Small intestine (tissue), 7 donors: ENCODE measurements around the gene RPS15. TPM values are rescaled to one million over a fixed set of nuclear protein-coding genes. Genes with fewer than 3 reads are reported as not detected.

Source experiments
- DNase-seq, 2 donors: peaks; one replicate each; pipeline versions ENCODE4 v3.0.0 to v3.0.0-alpha.2; 2013
- FAIRE-seq: peaks from 2 replicates; lab custom pipeline; 2012; peaks lifted over from hg19 to GRCh38; lab: Jason Lieb, UNC
- H3K27ac ChIP-seq, 3 donors: one replicate each; pipeline ENCODE4 v1.5.1; 2013; ENCODE audit warnings: low read length in 2 of 3, mild to moderate bottlenecking in 2 of 3, control low read depth in 1 of 3, inconsistent platforms in 1 of 3, low read depth in 1 of 3, moderate library complexity in 1 of 3
- H3K27me3 ChIP-seq, 3 donors: one replicate each; pipeline ENCODE4 v1.6.1; 2013; ENCODE audit warnings: low read length in 3 of 3, inconsistent platforms in 1 of 3; ENCODE audit not compliant: control insufficient read depth in 3 of 3, insufficient read depth in 3 of 3
- H3K36me3 ChIP-seq, 3 donors: one replicate each; pipeline ENCODE4 v1.6.1; 2013; ENCODE audit warnings: low read length in 3 of 3, inconsistent platforms in 1 of 3, low read depth in 1 of 3, mild to moderate bottlenecking in 1 of 3, moderate library complexity in 1 of 3; ENCODE audit not compliant: control insufficient read depth in 3 of 3, insufficient read depth in 2 of 3
- H3K4me1 ChIP-seq, 3 donors: one replicate each; pipeline ENCODE4 v1.6.1; 2013; ENCODE audit warnings: low read length in 2 of 3, inconsistent platforms in 1 of 3, low read depth in 1 of 3, mild to moderate bottlenecking in 1 of 3, moderate library complexity in 1 of 3; ENCODE audit not compliant: control insufficient read depth in 3 of 3, insufficient read depth in 2 of 3
- H3K4me3 ChIP-seq, 3 donors: one replicate each; pipeline ENCODE4 v1.5.1; 2013; ENCODE audit warnings: low read length in 3 of 3, control low read depth in 1 of 3, inconsistent platforms in 1 of 3, low read depth in 1 of 3, mild to moderate bottlenecking in 1 of 3, moderate library complexity in 1 of 3
- H3K9me3 ChIP-seq, 2 donors: one replicate each; pipeline ENCODE4 v1.6.1; 2013; ENCODE audit warnings: low read depth in 1 of 2, low read length in 1 of 2; ENCODE audit not compliant: control insufficient read depth in 2 of 2, insufficient read depth in 1 of 2
- WGBS, 3 donors: extraction: QIAGEN DNeasy Blood & Tissue Kit; methylation state at CpG; one replicate each; pipeline ENCODE4 v1.1.7; 2013; 5-methylcytosine and 5-hydroxymethylcytosine counted together
- polyA plus RNA-seq, 4 donors: library from polyadenylated mRNA; stranded (reverse) in 3 of 4; unstranded in 1 of 4; fragments of 200-250 nt in 3 of 4; fragments of 120-200 nt in 1 of 4; gene quantifications; one replicate each; pipeline versions ENCODE4 v1.2.1 to v1.2.3, GENCODE V29; 2013
- donor health status: healthy with polysubstance abuse.
- donor health status: control.
- donor health status: control.
- donor health status: Bipolar disorder and iron deficiency.
- donor health status: healthy.

RPS15 gene
- polyA plus RNA-seq, 4 donors = 1,394 to 3,547 (median 2,919) TPM

DNA sequence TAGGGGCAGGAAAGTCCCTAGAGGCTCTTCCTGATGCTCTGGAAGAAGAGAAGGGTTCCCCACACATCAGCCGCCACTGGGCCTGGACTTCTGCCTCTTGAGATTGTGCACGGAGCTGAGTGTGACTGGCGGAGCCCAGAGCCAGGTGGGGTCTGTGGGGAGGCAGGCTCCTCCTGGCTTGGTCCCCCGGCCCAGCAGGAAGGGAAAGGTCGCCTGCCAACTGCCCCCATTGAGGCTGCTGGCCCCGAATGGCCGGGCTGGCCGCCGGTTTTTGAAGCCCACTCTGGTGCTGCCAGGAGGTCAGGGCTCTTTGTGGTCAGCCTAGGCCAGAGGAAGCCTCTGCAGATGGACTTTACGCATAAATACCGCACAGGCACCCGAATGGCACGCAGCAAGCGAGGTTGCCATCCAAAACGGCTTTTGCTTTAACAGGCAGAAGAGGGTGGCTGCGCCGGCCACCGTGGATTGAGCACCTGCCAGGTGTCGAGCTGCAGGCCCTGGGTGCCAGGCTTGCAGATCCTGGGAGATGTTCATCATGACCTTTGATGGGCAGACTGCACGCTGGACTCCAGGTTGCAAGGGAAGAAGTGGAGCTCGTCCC is 25.8 kb upstream of the RPS15 start:
- peaks cover 17 to 56% (median 35%) of the 10 kb centered on the region in 3 donors for H3K4me1 ChIP-seq
- H3K27me3 ChIP-seq = no peaks in the 10 kb centered on the region
- peaks cover 4 to 81% (median 9%) of the 10 kb centered on the region in 3 donors for H3K36me3 ChIP-seq
- DNase-seq = no peak
- H3K4me3 ChIP-seq = no peak overlapping the region
- FAIRE-seq = no peak
- no peaks in the 10 kb centered on the region for H3K9me3 ChIP-seq
- no peak overlapping the region for H3K27ac ChIP-seq
- WGBS, 3 donors = 63 to 72% (median 64%) methylated on average over 20 to 21 of the region's 21 CpGs

DNA sequence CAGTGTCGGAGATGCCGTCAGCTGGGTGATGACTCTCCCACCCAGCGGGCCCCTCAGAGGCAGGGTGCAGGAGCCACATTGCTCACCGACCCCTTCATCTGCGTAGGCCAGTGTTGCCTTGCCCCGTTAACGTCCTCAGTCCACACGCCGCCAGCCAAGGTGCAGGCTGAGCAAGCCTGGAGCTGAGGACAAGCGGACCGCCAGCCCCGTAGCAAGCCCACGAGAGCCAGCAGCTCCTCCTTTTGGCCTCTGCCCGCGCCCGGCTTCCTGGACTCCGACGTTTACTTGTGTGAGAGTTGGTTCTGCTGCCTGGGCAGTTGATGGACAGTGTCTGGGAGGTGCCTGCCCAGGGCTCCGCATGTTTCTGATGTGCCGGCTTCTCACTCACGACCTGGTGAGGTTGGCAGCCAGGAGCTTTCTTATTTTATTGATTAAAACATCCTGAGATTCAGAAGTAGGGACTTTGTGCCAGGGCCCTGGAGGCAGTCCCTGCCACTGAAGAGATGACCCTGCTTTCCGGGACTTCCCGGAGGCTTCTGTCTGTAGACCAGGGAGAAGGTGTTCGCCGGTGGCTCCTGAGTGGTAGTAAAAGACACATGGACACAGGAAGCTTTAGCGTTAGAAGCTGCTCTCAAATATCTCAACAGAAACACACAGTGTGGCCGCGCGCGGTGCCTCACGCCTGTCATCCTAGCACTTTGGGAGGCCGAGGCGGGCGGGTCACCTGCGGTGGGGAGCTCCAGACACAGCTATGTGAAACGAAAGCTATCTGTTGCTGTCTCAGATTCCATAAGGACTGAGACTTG is 25.0 kb upstream of the RPS15 start:
- Histone ChIP-seq H3K27ac (no peak overlapping the region), H3K27me3 (no peaks in the 10 kb centered on the region), H3K9me3 (no peaks in the 10 kb centered on the region), H3K4me1 (peaks cover 17 to 63% (median 35%) of the 10 kb centered on the region in 3 donors), H3K36me3 (peaks cover 4 to 88% (median 9%) of the 10 kb centered on the region in 3 donors), H3K4me3 (no peak overlapping the region)
- no peak for FAIRE-seq
- DNase-seq = no peak
- WGBS, 3 donors = 76 to 78% (median 77%) methylated on average over 36 of the region's 36 CpGs

DNA sequence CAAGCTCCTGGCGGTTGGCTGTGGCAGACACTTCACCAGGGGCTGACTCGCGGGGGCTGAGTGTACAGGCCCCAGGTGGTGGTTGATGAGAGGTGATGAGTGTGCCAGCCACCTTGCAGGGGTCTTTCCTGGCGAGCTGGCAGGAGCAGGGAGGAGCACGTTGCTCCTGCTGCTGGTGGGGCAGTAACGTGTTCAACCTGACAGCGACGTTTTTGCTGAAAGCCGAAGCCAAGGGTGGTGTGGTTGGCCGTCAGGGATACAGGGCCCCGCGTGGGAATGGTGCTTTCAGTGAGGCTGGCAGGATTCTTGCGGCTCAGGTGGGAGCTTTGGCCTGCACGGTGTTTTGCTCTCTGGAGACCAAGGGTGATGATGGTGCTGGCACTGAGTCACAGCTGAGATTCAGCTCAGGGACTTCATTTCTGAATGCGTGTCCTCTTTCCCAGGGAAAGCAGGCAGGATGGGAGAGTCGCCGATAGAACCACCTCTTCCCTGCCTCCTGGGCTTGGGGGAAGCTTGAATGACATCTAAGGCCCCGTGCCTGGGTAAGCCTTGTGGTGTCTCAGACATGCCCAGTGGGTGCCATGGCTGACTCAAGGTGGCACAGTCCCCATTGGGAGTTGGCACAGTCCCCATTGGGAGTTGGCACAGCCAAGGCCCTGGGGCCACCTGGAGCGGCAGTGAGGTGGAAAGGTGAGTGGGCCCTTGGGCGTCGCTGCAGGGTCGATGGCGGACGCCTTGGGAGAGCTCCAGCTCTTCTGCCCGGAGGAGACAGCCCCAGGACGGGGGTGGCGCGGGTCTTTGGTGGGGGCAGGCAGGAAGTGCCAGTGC is 22.0 kb upstream of the RPS15 start:
- Histone ChIP-seq H3K36me3 (peaks cover 7 to 91% (median 12%) of the 10 kb centered on the region in 3 donors), H3K27ac (peak overlapping the region; percentile 48 to 83 (median 81)), H3K9me3 (no peaks in the 10 kb centered on the region), H3K4me1 (peaks cover 7 to 52% (median 26%) of the 10 kb centered on the region in 3 donors), H3K27me3 (no peaks in the 10 kb centered on the region), H3K4me3 (no peak overlapping the region)
- DNase-seq (no peak), FAIRE-seq (no peak)
- WGBS, 3 donors = 68 to 71% (median 71%) methylated on average over 27 to 28 of the region's 28 CpGs

DNA sequence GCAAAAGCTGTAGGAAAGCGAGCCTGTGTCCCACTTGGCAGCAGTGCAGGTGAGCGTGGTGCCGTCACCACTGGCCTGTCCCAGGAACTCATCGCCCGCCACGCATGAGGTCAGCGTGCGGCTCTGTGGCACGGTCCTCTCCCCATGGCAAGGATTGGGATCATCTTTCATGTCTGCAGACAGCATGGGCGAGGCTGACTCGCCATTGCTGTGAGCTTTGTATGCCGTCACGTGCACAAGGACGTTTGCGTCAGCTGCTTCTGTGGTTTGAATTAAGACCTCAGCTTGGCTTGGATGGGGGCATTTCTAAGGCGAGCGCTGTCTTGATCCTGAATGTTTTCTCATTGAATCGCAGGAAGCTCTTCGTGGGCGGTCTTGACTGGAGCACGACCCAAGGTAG is 21.1 kb upstream of the RPS15 start:
- Histone ChIP-seq H3K4me3 (no peak overlapping the region), H3K9me3 (no peaks in the 10 kb centered on the region), H3K4me1 (peaks cover 7 to 47% (median 19%) of the 10 kb centered on the region in 3 donors), H3K27me3 (no peaks in the 10 kb centered on the region), H3K27ac (peak overlapping the region in 1 of 3 donors; percentile 54), H3K36me3 (peaks cover 13 to 91% (median 13%) of the 10 kb centered on the region in 3 donors)
- WGBS, 3 donors = 82 to 90% (median 86%) methylated on average over 21 of the region's 21 CpGs
- no peak for DNase-seq
- no peak for FAIRE-seq

DNA sequence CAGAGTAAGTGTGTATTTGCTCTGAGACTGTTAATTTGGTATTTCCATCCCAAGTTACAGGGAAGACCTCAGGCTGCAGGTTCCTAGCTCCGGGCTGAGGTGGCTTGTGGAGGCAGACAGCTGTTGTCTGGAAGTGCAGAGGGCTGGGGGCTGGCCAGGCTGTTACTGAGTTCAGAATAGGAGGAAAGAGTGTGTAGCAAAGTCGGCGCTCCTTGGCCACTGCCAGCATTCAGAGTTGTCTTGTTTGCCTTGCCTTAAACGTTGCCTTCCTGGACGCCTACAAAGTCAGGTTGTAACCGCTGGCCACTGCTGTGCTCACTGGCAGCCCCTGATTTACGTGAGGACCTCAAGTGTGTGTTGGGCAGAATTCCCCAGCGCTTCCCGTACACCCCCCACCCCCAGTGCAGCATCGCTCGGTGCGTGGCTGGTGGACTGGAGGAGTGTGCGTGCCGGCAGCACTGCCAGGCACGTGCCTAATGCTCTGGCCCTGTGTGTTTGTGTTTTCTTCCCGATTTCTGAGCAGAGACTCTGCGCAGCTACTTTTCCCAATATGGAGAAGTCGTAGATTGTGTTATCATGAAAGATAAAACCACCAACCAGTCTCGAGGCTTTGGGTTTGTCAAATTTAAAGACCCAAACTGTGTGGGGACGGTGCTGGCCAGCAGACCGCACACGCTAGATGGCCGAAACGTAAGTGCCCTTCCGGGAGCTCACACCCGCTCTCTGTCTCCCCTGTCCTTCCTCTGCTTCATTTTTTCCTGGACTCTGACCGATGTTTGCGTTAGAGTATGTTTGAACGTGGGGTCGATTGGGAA is 20.3 kb upstream of the RPS15 start:
- peaks cover 12 to 91% (median 15%) of the 10 kb centered on the region in 3 donors for H3K36me3 ChIP-seq
- FAIRE-seq = no peak
- H3K9me3 ChIP-seq = no peaks in the 10 kb centered on the region
- H3K27me3 ChIP-seq = no peaks in the 10 kb centered on the region
- peaks cover 7 to 47% (median 16%) of the 10 kb centered on the region in 3 donors for H3K4me1 ChIP-seq
- 74 to 79% (median 75%) methylated on average over 30 of the region's 30 CpGs for WGBS, 3 donors
- peak overlapping the region in 2 of 3 donors; percentile 28 to 54 for H3K27ac ChIP-seq
- peak in 1 of 2 donors; percentile 82 for DNase-seq
- no peak overlapping the region for H3K4me3 ChIP-seq

DNA sequence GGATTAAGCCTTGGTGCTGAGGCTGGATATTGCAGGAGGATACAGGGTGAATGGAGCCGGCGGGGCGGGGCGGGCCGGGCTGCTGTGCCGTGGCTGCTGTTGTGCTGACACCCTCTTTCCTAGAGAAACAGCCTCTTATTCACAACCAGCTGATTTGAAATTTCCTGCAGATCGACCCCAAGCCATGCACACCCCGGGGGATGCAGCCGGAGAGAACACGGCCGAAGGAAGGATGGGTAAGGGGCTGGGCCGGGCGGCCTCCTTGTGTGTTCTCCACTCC is 19.8 kb upstream of the RPS15 start:
- Histone ChIP-seq H3K4me3 (no peak overlapping the region), H3K9me3 (no peaks in the 10 kb centered on the region), H3K36me3 (peaks cover 9 to 91% (median 15%) of the 10 kb centered on the region in 3 donors), H3K27me3 (no peaks in the 10 kb centered on the region), H3K27ac (peak overlapping the region in 2 of 3 donors; percentile 35 to 54), H3K4me1 (peaks cover 7 to 47% (median 15%) of the 10 kb centered on the region in 3 donors)
- FAIRE-seq (no peak), DNase-seq (no peak)
- 70 to 76% (median 71%) methylated on average over 10 to 13 of the region's 13 CpGs for WGBS, 3 donors

DNA sequence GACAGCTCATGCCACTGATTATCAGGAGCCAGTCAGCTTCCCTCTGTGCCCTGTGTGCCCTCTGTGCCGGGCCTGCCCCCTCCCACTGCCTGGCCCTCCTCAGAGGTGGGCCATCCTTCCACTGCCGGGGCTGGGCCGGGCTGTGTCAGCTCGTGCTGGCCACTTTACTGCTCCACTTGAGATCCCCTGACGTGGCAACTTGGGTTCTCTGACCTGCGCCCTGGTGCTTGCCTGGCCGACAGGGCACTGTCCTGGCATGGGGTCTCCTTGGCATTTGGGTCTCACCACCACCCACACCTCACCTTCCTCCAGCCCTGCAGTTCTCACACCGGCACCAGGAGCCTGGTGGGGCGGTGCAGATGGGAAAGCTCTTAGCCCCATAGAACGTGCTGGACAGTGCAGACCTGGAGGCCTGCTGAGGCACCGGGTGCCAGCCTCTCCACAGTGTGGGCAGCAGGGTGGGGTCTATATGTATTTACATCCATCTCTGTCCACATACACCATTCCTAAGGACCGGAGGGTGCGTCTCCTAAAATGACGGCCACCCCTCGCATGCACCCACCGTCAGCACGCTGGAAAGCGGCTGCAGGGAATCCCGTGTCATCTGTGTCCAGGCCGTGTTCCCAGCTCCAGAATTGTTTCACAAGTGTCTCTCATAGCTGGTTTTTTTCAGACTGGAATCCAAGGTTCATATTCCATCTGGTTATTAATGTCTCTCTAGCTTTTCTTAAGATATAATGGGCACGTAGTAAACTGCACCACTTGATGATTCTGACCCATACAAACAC is 19.1 kb upstream of the RPS15 start:
- Histone ChIP-seq H3K27ac (peak overlapping the region in 1 of 3 donors; percentile 54), H3K27me3 (no peaks in the 10 kb centered on the region), H3K4me3 (no peak overlapping the region), H3K9me3 (no peaks in the 10 kb centered on the region), H3K4me1 (peaks cover 7 to 54% (median 14%) of the 10 kb centered on the region in 3 donors), H3K36me3 (peaks cover 14 to 93% (median 18%) of the 10 kb centered on the region in 3 donors)
- DNase-seq (peak in 1 of 2 donors; percentile 47), FAIRE-seq (no peak)
- 79 to 85% (median 82%) methylated on average over 21 of the region's 21 CpGs for WGBS, 3 donors
